ENCODE data around the gene ULK4. TPM values are rescaled to one million over a fixed set of nuclear protein-coding genes. Genes with fewer than 3 reads are reported as not detected.

The ULK4 gene
- total RNA-seq, 1 experiment from 2014 or later = 6.6 TPM

DNA sequence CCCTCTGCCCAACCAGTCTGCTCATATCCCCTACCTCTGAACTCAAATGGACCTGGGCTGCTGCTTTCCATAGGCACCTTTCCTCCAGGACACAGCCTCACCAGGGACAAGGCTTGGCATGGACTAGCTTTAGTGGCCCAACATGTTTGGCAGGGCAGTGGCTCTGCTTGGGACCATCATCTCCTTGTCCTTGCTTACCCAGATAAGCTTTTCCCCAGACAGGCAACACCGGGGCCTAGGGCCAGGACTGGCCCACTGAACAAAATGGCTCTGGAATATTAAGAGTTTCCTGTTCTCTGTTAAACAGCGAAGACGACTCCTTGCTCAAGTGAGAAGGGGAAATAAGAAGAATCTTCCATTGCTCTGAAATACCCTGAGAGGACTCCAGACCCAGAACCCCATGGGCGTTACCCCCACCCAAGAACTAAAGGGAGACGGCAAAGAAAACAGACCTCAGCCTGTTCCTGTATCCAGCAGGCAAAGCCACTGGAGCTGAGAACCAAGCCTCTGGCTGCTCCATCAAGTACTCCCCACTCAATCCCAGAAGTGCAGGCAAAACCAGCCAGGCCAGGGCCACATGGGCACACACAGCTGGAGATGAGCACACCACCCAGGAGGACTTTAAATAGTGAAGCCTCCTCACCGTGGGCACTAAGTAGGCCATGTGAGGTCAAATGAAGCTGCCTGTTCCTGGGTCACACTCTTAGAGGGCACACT lies 717.1 kb downstream of the ULK4 start:
- DNase-seq = no peak
- Histone ChIP-seq H3K4me3 (ENCODE audit: insufficient read depth, low read depth, low read length) (no peak overlapping the region), H3K27me3 (ENCODE audit: control insufficient read depth, insufficient read depth, low read length) (no peaks in the 10 kb centered on the region), H3K36me3 (replicated peaks; ENCODE audit: control insufficient read depth, insufficient read depth, low read length) (no peaks in the 10 kb centered on the region; the same call in 1 of the 2 replicates)

DNA sequence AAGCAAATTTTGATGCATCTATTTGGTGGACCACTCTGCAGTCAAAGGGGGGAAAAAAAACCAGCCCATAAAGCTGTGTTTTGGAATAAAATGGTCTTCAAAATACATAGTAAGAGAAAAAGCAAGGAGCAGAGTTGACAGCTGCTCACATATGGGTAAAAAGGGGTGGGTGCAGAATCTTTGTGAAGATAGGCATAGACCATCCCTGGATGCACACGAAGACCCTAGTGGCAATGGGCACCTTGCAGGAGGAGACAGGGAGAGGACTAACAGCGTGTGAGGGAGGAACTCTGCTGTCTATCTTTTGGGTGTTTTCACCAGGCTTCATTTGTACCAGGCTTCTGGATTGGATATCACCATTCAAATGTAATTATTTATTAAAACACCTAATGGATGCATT lies 718.7 kb downstream of the ULK4 start:
- DNase-seq = no peak
- H3K36me3 ChIP-seq (replicated peaks; ENCODE audit: control insufficient read depth, insufficient read depth, low read length) = peaks cover 9% of the 10 kb centered on the region
- H3K27me3 ChIP-seq (ENCODE audit: control insufficient read depth, insufficient read depth, low read length) = no peaks in the 10 kb centered on the region
- no peak overlapping the region for H3K4me3 ChIP-seq (ENCODE audit: insufficient read depth, low read depth, low read length)

DNA sequence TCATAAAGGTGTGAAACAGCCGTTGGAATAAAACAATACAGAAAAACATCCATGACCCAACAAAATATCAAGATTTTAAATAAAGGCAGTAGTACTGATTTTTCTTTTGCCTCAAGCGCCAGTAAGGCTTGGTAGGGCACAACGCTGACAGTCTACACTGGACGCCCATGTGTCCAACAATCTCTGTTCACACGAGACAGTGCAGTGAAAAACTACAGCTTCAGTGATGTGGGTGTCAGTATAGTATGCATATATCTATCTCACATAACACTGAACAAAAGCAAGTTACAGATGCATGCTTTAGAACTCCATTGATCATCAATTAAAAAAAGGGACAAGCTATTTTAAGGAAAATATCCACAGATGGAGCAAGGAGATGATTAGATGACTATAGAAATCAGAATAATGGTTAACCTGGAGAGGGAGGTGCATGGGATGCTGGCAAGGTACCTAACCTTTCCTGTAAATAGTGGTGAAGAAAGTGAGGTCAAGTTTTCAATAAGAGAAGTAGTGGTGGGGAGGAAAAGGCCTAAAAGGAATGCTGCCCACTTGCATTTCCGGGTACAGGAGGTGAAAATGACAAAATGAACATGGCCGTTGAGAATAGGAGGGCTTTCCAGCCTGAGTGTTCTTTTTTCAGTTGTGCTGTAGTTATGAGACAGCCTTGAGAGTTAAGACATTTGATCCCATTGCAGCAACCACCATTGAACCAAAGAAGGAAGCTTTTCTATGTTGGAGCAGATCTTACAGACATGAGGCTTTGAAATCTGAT lies 719.9 kb downstream of the ULK4 start:
- peaks cover 18% of the 10 kb centered on the region for H3K36me3 ChIP-seq (replicated peaks; ENCODE audit: control insufficient read depth, insufficient read depth, low read length)
- no peak for DNase-seq
- H3K4me3 ChIP-seq (ENCODE audit: insufficient read depth, low read depth, low read length) = no peak overlapping the region
- H3K27me3 ChIP-seq (ENCODE audit: control insufficient read depth, insufficient read depth, low read length) = no peaks in the 10 kb centered on the region

DNA sequence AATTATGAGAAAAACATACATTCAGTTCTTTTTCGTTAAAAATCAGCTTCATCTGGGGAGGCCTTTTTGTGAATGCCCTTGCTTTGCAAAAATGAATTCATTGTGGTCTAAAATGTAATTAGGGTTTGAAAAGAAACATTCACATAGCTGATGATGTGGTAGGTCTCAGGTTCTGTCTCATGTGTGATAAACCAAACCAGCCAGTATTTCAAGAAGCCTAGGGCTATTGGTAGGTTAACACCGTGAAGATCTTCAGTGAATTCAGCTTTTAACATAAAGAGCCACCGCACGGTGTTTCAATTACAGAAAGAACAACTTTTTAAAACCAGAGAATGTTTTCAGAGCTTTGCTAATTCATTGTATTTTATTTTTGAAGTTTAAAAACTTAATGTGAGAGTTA lies 720.7 kb downstream of the ULK4 start:
- H3K27me3 ChIP-seq (ENCODE audit: control insufficient read depth, insufficient read depth, low read length) = no peaks in the 10 kb centered on the region
- H3K36me3 ChIP-seq (replicated peaks; ENCODE audit: control insufficient read depth, insufficient read depth, low read length) = peaks cover 25% of the 10 kb centered on the region
- DNase-seq = no peak
- no peak overlapping the region for H3K4me3 ChIP-seq (ENCODE audit: insufficient read depth, low read depth, low read length)

DNA sequence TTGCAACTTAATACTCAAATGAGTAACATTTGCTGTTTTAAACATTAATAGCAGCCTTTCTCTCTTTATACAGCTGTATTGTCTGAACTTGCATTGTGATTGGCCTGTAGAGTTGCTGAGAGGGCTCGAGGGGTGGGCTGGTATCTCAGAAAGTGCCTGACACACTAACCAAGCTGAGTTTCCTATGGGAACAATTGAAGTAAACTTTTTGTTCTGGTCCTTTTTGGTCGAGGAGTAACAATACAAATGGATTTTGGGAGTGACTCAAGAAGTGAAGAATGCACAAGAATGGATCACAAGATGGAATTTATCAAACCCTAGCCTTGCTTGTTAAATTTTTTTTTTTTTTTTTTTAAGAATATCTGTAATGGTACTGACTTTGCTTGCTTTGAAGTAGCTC lies 722.3 kb downstream of the ULK4 start:
- Histone ChIP-seq H3K27me3 (ENCODE audit: control insufficient read depth, insufficient read depth, low read length) (no peaks in the 10 kb centered on the region), H3K4me3 (ENCODE audit: insufficient read depth, low read depth, low read length) (no peak overlapping the region), H3K36me3 (replicated peaks; ENCODE audit: control insufficient read depth, insufficient read depth, low read length) (peaks cover 30% of the 10 kb centered on the region)
- DNase-seq = no peak

DNA sequence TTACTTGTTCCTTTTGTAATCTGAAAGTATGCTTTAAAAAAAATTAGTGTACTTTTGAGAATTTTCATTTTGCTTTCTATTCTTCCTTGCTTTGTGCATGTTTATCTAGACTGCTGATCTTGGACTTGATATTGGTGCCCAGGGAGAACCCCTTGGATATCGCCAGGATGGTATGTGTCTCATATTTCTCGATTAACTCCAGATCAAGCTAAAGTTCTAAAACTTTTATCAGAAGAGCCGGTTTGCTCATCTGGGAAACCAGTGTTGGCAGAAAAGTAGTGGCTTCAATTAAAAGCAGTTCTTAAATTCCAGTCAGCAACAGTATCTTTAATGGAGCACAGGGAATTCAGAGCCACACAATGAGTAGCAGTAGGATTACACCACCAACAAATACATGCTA lies 724.0 kb downstream of the ULK4 start:
- Histone ChIP-seq H3K4me3 (ENCODE audit: insufficient read depth, low read depth, low read length) (no peak overlapping the region), H3K36me3 (replicated peaks; ENCODE audit: control insufficient read depth, insufficient read depth, low read length) (peaks cover 38% of the 10 kb centered on the region), H3K27me3 (ENCODE audit: control insufficient read depth, insufficient read depth, low read length) (no peaks in the 10 kb centered on the region)
- no peak for DNase-seq

DNA sequence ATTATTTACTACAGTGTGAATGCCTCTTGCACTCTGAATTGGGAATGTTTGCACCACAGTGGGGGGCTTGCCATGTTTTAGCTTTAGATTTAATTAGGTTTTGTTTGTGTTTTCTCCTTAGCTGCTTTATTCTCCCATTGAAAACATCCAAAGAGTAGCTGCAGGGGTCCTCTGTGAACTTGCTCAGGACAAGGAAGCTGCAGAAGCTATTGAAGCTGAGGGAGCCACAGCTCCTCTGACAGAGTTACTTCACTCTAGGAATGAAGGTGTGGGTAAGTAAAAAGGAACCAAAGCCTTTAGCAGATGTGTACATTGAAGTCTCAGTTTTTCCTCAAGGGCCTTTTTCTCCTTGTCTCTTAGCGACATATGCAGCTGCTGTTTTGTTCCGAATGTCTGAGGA lies 725.7 kb downstream of the ULK4 start:
- Histone ChIP-seq H3K36me3 (replicated peaks; ENCODE audit: control insufficient read depth, insufficient read depth, low read length) (peaks cover 39% of the 10 kb centered on the region), H3K27me3 (ENCODE audit: control insufficient read depth, insufficient read depth, low read length) (no peaks in the 10 kb centered on the region), H3K4me3 (ENCODE audit: insufficient read depth, low read depth, low read length) (no peak overlapping the region)
- no peak for DNase-seq

DNA sequence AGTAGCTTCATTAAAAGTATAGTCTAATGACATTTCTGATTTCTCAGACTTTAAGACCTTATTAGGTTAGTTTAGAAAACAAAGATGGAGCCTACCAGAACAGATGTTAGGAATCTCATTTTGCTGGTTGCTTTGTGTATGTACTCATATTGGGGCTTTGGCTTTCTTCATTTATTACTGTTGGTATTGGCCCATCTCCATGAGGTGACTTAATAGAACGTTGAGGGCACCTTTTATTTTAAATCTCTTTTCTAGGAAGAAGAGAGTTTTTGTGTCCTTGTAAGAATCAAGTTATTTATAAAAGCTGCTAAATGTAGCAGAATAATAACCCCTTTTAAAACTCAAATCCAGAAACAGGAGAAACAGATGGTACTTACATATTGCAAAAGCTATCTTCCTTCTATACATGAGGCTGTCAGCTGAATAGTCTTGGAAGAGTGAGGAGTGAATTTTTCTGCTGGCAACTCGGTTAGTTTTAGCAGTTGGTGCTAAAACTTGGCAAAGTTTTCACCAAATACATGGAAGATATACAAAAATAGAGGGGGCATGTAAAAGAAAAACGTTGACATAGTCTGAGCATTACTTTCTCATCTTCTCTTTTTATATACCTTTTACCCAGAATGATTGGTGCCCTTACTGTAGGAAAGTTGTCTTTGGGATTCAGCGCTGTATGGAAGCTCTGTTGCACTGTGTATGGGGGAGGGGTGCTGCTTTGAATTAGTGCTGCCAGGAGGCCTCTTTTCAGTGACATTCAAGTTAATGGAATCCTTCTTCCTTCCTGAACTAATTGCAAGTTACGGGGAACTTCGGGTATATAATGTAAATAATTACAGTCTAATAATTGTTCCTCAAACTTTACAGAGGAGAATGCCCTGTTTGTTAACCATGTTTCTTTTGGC lies 726.8 kb downstream of the ULK4 start:
- no peak overlapping the region for H3K4me3 ChIP-seq (ENCODE audit: insufficient read depth, low read depth, low read length)
- DNase-seq = no peak

DNA sequence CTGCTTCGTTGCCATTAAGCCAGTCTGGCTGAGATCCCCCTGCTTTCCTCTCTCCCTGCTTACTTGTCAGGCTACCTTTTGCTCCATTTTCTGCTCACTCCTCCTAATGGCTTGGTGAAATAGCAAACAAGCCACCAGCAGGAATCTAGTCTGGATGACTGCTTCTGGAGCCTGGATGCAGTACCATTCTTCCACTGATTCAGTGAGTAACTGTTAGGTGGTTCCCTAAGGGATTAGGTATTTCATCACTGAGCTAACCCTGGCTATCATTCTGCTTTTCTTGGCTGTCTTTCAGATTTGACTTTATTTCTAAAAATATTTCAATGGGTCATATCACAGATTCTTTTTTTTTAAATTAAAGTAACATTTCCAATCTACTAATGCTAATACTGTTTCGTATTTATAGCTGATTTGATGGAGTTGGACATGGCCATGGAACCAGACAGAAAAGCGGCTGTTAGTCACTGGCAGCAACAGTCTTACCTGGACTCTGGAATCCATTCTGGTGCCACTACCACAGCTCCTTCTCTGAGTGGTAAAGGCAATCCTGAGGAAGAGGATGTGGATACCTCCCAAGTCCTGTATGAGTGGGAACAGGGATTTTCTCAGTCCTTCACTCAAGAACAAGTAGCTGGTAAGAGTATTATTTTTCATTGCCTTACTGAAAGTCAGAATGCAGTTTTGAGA lies 737.6 kb downstream of the ULK4 start:
- no peaks in the 10 kb centered on the region for H3K27me3 ChIP-seq (ENCODE audit: control insufficient read depth, insufficient read depth, low read length)
- no peak overlapping the region for H3K4me3 ChIP-seq (ENCODE audit: insufficient read depth, low read depth, low read length)
- no peak for DNase-seq
- peaks cover 19% of the 10 kb centered on the region for H3K36me3 ChIP-seq (replicated peaks; ENCODE audit: control insufficient read depth, insufficient read depth, low read length)

More for the DNA sequence above, 726.8 kb downstream of the ULK4 start:
- H3K36me3 ChIP-seq (replicated peaks; ENCODE audit: control insufficient read depth, insufficient read depth, low read length) = peaks cover 41% of the 10 kb centered on the region
- H3K27me3 ChIP-seq (ENCODE audit: control insufficient read depth, insufficient read depth, low read length) = no peaks in the 10 kb centered on the region

DNA sequence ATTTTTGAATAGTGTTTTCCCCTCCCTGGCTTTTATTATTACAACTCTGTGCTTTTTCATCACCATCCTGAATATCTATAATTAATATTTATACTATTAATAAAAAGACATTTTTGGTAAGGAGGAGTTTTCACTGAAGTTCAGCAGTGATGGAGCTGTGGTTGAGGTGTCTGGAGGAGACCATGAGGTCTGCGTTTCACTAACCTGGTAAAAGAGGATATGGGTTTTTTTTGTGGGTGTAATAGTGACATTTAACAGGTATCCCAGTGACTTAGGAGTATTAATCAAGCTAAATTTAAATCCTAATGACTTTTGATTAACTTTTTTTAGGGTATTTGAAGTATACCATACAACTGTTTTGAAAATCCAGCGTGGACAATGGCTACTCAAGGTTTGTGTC lies 738.2 kb downstream of the ULK4 start:
- Histone ChIP-seq H3K27me3 (ENCODE audit: control insufficient read depth, insufficient read depth, low read length) (no peaks in the 10 kb centered on the region), H3K4me3 (ENCODE audit: insufficient read depth, low read depth, low read length) (no peak overlapping the region), H3K36me3 (replicated peaks; ENCODE audit: control insufficient read depth, insufficient read depth, low read length) (peaks cover 19% of the 10 kb centered on the region)
- no peak for DNase-seq

DNA sequence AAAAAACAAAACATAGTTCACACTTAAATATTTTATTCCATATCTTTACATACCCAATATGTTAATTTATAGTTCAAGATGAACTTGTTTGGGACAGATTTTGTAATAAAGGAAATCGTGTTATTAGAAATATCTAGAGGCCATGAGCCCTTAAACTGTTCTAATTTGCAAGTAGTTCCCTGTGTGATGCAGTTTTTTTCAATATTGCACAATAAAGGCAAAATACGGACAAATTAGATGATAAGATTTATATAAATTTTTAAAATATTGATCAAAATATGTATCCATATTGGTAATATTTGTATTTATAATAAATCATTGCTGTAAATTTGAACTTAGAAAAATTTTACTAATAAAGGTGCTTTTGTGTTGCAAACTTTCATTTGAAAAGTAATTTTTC lies 738.8 kb downstream of the ULK4 start:
- Histone ChIP-seq H3K36me3 (replicated peaks; ENCODE audit: control insufficient read depth, insufficient read depth, low read length) (peaks cover 19% of the 10 kb centered on the region), H3K27me3 (ENCODE audit: control insufficient read depth, insufficient read depth, low read length) (no peaks in the 10 kb centered on the region), H3K4me3 (ENCODE audit: insufficient read depth, low read depth, low read length) (no peak overlapping the region)
- no peak for DNase-seq

DNA sequence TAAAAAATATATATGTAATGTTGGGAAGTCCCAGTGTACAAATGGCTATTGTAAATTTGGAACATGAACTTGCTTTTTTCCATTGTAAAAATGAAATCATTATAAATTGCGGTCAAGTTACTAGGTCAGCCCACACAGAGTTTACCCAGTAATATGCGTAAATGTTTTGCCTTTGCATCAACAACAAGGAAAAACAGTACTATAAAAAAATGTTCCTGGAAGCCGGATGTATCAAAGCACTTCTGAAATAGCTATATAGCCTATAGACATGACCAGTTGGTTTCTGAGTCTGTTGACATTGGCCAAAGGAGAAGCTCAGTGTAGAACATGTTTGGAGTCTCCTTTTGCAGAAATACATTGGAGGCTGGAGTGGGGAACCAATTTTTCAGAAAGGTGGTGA lies 739.4 kb downstream of the ULK4 start:
- Histone ChIP-seq H3K27me3 (ENCODE audit: control insufficient read depth, insufficient read depth, low read length) (no peaks in the 10 kb centered on the region), H3K36me3 (replicated peaks; ENCODE audit: control insufficient read depth, insufficient read depth, low read length) (peaks cover 18% of the 10 kb centered on the region), H3K4me3 (ENCODE audit: insufficient read depth, low read depth, low read length) (no peak overlapping the region)
- DNase-seq = no peak

DNA sequence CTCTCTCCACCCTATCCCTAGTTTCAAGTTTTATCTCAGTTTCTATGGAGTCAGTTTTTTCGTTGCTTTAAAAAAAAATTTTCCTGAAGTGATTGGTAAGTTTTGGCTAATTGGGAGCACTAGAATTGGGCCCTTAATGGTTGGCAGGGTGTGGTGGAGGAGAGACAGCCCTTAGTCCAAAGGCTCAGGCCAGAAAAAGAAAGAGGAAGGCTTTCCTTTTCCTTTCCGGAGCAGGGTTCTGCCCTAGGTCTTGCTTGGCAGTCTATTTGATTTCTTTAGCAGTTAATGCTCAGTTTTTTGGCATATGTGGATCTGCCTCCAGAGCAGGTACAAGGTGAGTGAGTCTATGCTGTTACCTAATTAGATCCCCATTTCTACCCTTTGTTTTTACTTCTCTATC lies 739.9 kb downstream of the ULK4 start:
- DNase-seq = no peak
- Histone ChIP-seq H3K4me3 (ENCODE audit: insufficient read depth, low read depth, low read length) (no peak overlapping the region), H3K36me3 (replicated peaks; ENCODE audit: control insufficient read depth, insufficient read depth, low read length) (peaks cover 16% of the 10 kb centered on the region), H3K27me3 (ENCODE audit: control insufficient read depth, insufficient read depth, low read length) (no peaks in the 10 kb centered on the region)
